GM12878 (cell line): Measurements from ENCODE around the gene COL15A1. TPM values are rescaled to one million over a fixed set of nuclear protein-coding genes. Genes with fewer than 3 reads are reported as not detected.

Experiments used
- ATAC-seq: fragments of 200-7000 bp; cut with Tn5 transposase; 3 replicates; pipeline ENCODE4 v1.9.1; 2020; ENCODE audit warnings: mild to moderate bottlenecking, moderate library complexity
- BruUV-seq: library from RNA; stranded (reverse); fragments of 400-500 nt; replicated peaks from 2 replicates; lab custom pipeline; 2021; lab: Mats Ljungman, UMichigan
- CTCF ChIA-PET: fragments of 300-600 bp; sonication (Branson Sonifier 250); formaldehyde crosslinking; extraction: SDS; loops from one replicate; lab custom pipeline; 2021; ENCODE audit warnings: inconsistent platforms; lab: Yijun Ruan, JAX
- POLR2A ChIA-PET: fragments of 350-600 bp; formaldehyde crosslinking; extraction: SDS; loops from one replicate; lab custom pipeline; 2021; ENCODE audit warnings: inconsistent platforms; lab: Charles Lee
- RAD21 ChIA-PET: fragments of 300-600 bp; sonication (Branson Sonifier 250); formaldehyde crosslinking; loops from one replicate; lab custom pipeline; 2023; ENCODE audit warnings: antibody characterized with exemption; ENCODE audit not compliant: unreplicated experiment; lab: Charles Lee
- SMC1A ChIA-PET: fragments of 300-600 bp; sonication (Branson Sonifier 250); formaldehyde crosslinking; loops from one replicate; lab custom pipeline; 2023; ENCODE audit not compliant: unreplicated experiment, uncharacterized antibody; lab: Charles Lee
- DNase-seq: peaks from one replicate; pipeline ENCODE4 v3.0.0-alpha.2; 2011; ENCODE audit warnings: low read depth, low spot score
- FAIRE-seq: peaks from 3 replicates; lab custom pipeline; 2011; peaks lifted over from hg19 to GRCh38; lab: Jason Lieb, UNC
- H2AFZ ChIP-seq: 2 replicates; pipeline ENCODE4 v1.6.0; 2011; ENCODE audit warnings: low read depth, low read length, control low read depth; ENCODE audit not compliant: control insufficient read depth
- H3K27ac ChIP-seq: 2 replicates; pipeline ENCODE4 v1.5.1; 2011; ENCODE audit warnings: control low read depth; ENCODE audit not compliant: control insufficient read depth, insufficient read depth
- H3K27me3 ChIP-seq, 2 experiments: replicated peaks in 1 of 2; 2 replicates each; pipeline versions ENCODE4 v1.6.0 to v1.6.1; 2011; ENCODE audit warnings: low read length in 1 of 2; ENCODE audit not compliant: control insufficient read depth in 2 of 2, insufficient read depth in 2 of 2
- H3K36me3 ChIP-seq, 2 experiments: 2 replicates each; pipeline ENCODE4 v1.5.1; 2011; ENCODE audit warnings: low read length in 1 of 2; ENCODE audit not compliant: control insufficient read depth in 2 of 2, insufficient read depth in 2 of 2
- H3K4me1 ChIP-seq: 2 replicates; pipeline ENCODE4 v1.6.1; 2011; ENCODE audit warnings: mild to moderate bottlenecking, low read length, moderate library complexity, mixed read lengths; ENCODE audit not compliant: control insufficient read depth, insufficient read depth
- H3K4me2 ChIP-seq: 2 replicates; pipeline ENCODE4 v1.6.0; 2011; ENCODE audit warnings: control low read depth; ENCODE audit not compliant: control insufficient read depth, insufficient read depth
- H3K4me3 ChIP-seq: fragments of 200-600 bp; sonication (generic); 2 replicates; pipeline ENCODE4 v1.5.1; 2016
- H3K79me2 ChIP-seq: 2 replicates; pipeline ENCODE4 v1.6.0; 2011; ENCODE audit warnings: low read length; ENCODE audit not compliant: control insufficient read depth, insufficient read depth
- H3K9ac ChIP-seq: 2 replicates; pipeline ENCODE4 v1.8.0; 2011; ENCODE audit warnings: low read length, control low read depth, mixed read lengths; ENCODE audit not compliant: control insufficient read depth, insufficient read depth
- H3K9me3 ChIP-seq: replicated peaks from 3 replicates; pipeline ENCODE4 v1.5.1; 2011; ENCODE audit warnings: mild to moderate bottlenecking, low read length; ENCODE audit not compliant: control insufficient read depth, insufficient read depth
- H4K20me1 ChIP-seq: 2 replicates; pipeline ENCODE4 v1.6.0; 2011; ENCODE audit not compliant: control insufficient read depth, insufficient read depth
- ATF7 ChIP-seq: fragments of 450-650 bp; IDR thresholded peaks from 2 replicates; pipeline ENCODE4 v1.6.1; 2016; ENCODE audit warnings: low read depth, mild to moderate bottlenecking
- CBFB ChIP-seq: IDR thresholded peaks from 2 replicates; pipeline ENCODE4 v1.6.1; 2016; ENCODE audit warnings: antibody characterized with exemption, low read depth
- DPF2 ChIP-seq: fragments of 450-650 bp; IDR thresholded peaks from 2 replicates; pipeline ENCODE4 v1.6.1; 2017; ENCODE audit warnings: mild to moderate bottlenecking
- E2F4 ChIP-seq: IDR thresholded peaks from 2 replicates; pipeline ENCODE4 v1.6.1; 2012; ENCODE audit warnings: low read depth, low read length, improper control_type of control experiment
- EED ChIP-seq: sonication (generic); IDR thresholded peaks from 2 replicates; pipeline ENCODE4 v1.6.1; 2016; ENCODE audit warnings: antibody characterized with exemption, low read depth
- EGR1 ChIP-seq, 2 experiments: IDR thresholded peaks; 1 replicate in 1 of 2; 2 replicates in 1 of 2; pipeline ENCODE4 v1.6.1; 2011 to 2012; ENCODE audit warnings: low read depth in 2 of 2, low read length in 2 of 2, borderline replicate concordance in 1 of 2, mild to moderate bottlenecking in 1 of 2, moderate library complexity in 1 of 2
- ETV6 ChIP-seq, 2 experiments: fragments of 450-650 bp in 1 of 2; IDR thresholded peaks in 1 of 2; conservative IDR thresholded peaks in 1 of 2; 2 replicates each; pipeline ENCODE4 v1.6.1; 2014; ENCODE audit warnings: antibody characterized with exemption in 1 of 2, borderline replicate concordance in 1 of 2, low read depth in 1 of 2, mild to moderate bottlenecking in 1 of 2, moderate library complexity in 1 of 2
- EZH2 ChIP-seq: IDR thresholded peaks from 2 replicates; pipeline ENCODE4 v1.6.1; 2012; ENCODE audit warnings: low read depth, mild to moderate bottlenecking, control low read depth, inconsistent platforms, low read length, borderline replicate concordance; ENCODE audit not compliant: control insufficient read depth
- IKZF1 ChIP-seq: fragments of 450-650 bp; conservative IDR thresholded peaks from 2 replicates; pipeline ENCODE4 v1.6.1; 2017; ENCODE audit warnings: antibody characterized with exemption, mild to moderate bottlenecking
- MEF2B ChIP-seq: fragments of 450-650 bp; IDR thresholded peaks from 2 replicates; pipeline ENCODE4 v1.6.1; 2018; ENCODE audit warnings: mild to moderate bottlenecking, moderate library complexity; ENCODE audit not compliant: partially characterized antibody, poor library complexity, severe bottlenecking
- MTA3 ChIP-seq: IDR thresholded peaks from 2 replicates; pipeline ENCODE4 v1.6.1; 2012; ENCODE audit warnings: low read length, inconsistent platforms, borderline replicate concordance
- MYB ChIP-seq: fragments of 150-350 bp; IDR thresholded peaks from 2 replicates; pipeline ENCODE4 v1.6.1; 2014; ENCODE audit warnings: mild to moderate bottlenecking, low read depth, low read length, borderline replicate concordance
- NR2F1 ChIP-seq: fragments of 450-650 bp; conservative IDR thresholded peaks from 2 replicates; pipeline ENCODE4 v1.6.1; 2017; ENCODE audit warnings: mild to moderate bottlenecking
- RAD51 ChIP-seq: fragments of 450-650 bp; IDR thresholded peaks from 2 replicates; pipeline ENCODE4 v1.6.1; 2016; ENCODE audit warnings: moderate library complexity, mild to moderate bottlenecking, inconsistent platforms
- RUNX3 ChIP-seq: IDR thresholded peaks from 2 replicates; pipeline ENCODE4 v1.6.1; 2012; ENCODE audit warnings: low read length, inconsistent platforms
- ZNF207 ChIP-seq: fragments of 450-650 bp; IDR thresholded peaks from 2 replicates; pipeline ENCODE4 v1.6.1; 2014; ENCODE audit warnings: antibody characterized with exemption, mild to moderate bottlenecking, borderline replicate concordance
- ZNF24 ChIP-seq: fragments of 450-650 bp; IDR thresholded peaks from 2 replicates; pipeline ENCODE4 v1.6.1; 2017; ENCODE audit warnings: antibody characterized with exemption, mild to moderate bottlenecking
- WGBS: methylation state at CpG from one replicate; pipeline ENCODE4 v1.1.6; 2016; ENCODE audit warnings: low lambda C conversion rate; ENCODE audit not compliant: insufficient replicate concordance, insufficient coverage; ENCODE audit errors: missing lambda C conversion rate; 5-methylcytosine and 5-hydroxymethylcytosine counted together
- in situ Hi-C: fragments of 300-500 bp; cut with MboI; formaldehyde crosslinking; loops from 9 replicates; pipeline ENCODE4 v1.14.3; 2018; ENCODE audit warnings: mixed read lengths
- intact Hi-C: fragments of 100-400 bp; cut with micrococcal nuclease; formaldehyde crosslinking; loops from one replicate; pipeline ENCODE4 v1.14.2; 2022; ENCODE audit not compliant: unreplicated experiment
- polyA plus RNA-seq, 11 experiments: library from polyadenylated mRNA; depleted of rRNA in 4 of 11; unstranded in 6 of 11; stranded (reverse) in 5 of 11; fragments of >200 nt; fragmentation: Nextera tagmentation in 4 of 11; fragmentation: Illumina TruSeq in 1 of 11; extraction: Ambion mirVana in 4 of 11; extraction: Trizol in 1 of 11; gene quantifications; 1 replicate in 1 of 11; 2 replicates in 10 of 11; pipeline versions ENCODE4 v1.2.1 to v1.2.3, GENCODE V29; 2011 to 2016; ENCODE audit warnings: inconsistent platforms in 2 of 11, missing spikeins in 2 of 11, low read depth in 1 of 11
- total RNA-seq, 4 experiments: library from RNA; depleted of rRNA in 3 of 4; stranded (reverse); fragments of >200 nt in 3 of 4; fragmentation: Illumina TruSeq in 1 of 4; extraction: Trizol in 1 of 4; gene quantifications; 2 replicates each; pipeline versions ENCODE4 v1.2.1 to v1.2.3, GENCODE V29; 2013 to 2021
- TF ChIP-seq, protein P1 (sequence below): fragments of 450-650 bp; formaldehyde crosslinking; IDR thresholded peaks from 2 replicates; pipeline ENCODE4 v1.4.0; 2022; ENCODE audit warnings: mild to moderate bottlenecking, moderate library complexity

Gene COL15A1
- total and polyA plus RNA-seq, 10 of the 15 experiments (the other 5 are each of a cell fraction or from before 2014, with no cell fraction given) = 0.01 to 0.28 (median 0.06) TPM; not detected in 2

DNA sequence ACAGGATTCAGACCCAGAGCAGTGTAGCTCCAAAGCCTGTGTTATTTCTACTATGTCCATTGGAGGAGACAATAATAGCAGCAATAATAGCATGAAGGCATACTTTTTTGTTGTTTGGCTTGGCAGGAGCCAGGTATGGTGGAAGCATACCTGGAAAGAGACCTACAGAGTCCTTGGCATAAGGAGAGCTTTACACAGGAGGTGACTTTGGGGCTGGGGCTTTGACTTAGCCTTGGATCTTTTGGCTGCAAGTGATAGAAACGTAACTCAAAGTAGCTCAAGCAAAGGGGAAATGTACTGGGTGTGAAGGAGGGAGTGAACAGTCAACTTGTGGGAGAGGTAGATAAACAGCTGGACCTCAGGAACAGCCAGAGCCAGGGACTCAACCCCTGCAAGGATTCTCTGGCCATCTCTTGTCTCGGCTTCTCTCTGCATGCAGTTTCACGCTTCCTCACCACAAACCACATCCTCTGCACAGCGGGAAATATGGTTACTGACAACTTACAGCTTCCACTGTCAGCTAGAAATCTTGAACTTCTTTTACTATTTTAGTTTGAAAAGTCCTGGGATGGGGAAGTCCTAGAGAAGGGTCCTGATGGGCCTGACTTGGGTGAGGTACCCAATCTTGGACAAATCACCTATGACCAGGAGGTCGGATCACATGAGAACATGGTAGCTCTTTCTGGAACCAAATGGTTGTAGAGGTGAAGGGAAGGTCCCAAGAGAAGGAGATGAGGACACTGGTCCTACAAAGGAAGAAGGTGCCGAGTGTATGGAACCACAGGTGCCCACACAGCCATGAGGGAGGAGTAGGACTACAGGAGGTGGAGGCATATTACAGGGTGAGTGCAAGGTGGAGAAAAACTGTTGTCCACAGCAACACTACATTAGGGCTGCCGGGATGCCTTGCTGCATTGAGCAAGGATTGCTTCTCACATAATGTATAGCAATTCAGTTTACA lies 114.2 kb downstream of the COL15A1 start:
- ATAC-seq (peak; percentile 88), FAIRE-seq (peak; percentile 71), DNase-seq (peak; percentile 64)
- ChIA-PET RAD21 (interaction anchor here (1.2 to 3.7 kb wide), 3 partner anchors 48 to 76 kb away, joined by 5 to 17 read pairs (median 12); partner anchors contain the start of gene TGFBR1), CTCF (interaction anchor here (0.7 to 1.9 kb wide), 8 partner anchors 17 to 81 kb away, joined by 3 to 6 read pairs (median 4); no protein-coding TSS in a partner anchor), SMC1A (interaction anchor here (0.8 to 3.1 kb wide), 12 partner anchors 24 to 83 kb away, joined by 3 to 24 read pairs (median 4); partner anchors contain the start of gene TGFBR1), POLR2A (interaction anchor here (0.6 to 2.2 kb wide), 3 partner anchors 46 to 165 kb away, joined by 3 to 8 read pairs (median 3); partner anchors contain the start of gene TGFBR1)
- peak overlapping the region; percentile 15; the same call in 1 of the 2 replicates for H3K27ac ChIP-seq
- under 1% methylated on average over 7 of the region's 7 CpGs for WGBS
- no peaks in the 10 kb centered on the region; the same call in 2 of the 3 replicates for H3K9me3 ChIP-seq
- intact Hi-C loops = loop anchor here (5.0 kb wide), 2 partner anchors 49 to 74 kb away; partner anchors contain the start of gene TGFBR1
- H3K4me3 ChIP-seq = peak overlapping the region; percentile 25; the same call in 1 of the 2 replicates
- no TSS peak for BruUV-seq
- no peaks in the 10 kb centered on the region for H3K79me2 ChIP-seq
- no peaks in the 10 kb centered on the region for H3K27me3 ChIP-seq
- no peaks in the 10 kb centered on the region for H3K36me3 ChIP-seq
- no peak overlapping the region for H2AFZ ChIP-seq
- peak overlapping the region; percentile 86 for H3K4me2 ChIP-seq
- no peaks in the 10 kb centered on the region for H4K20me1 ChIP-seq
- H3K4me1 ChIP-seq = peaks cover 27% of the 10 kb centered on the region
- no peak overlapping the region for H3K9ac ChIP-seq
- in situ Hi-C loops = no loop called here
- no peak for TF ChIP-seq RAD51
- no peak for TF ChIP-seq ZNF24
- TF ChIP-seq EGR1 (IDR thresholded peaks at IDR 0.05; ENCODE audit: borderline replicate concordance in 1 of 2, low read depth in 2 of 2, low read length in 2 of 2) = peak in 1 of 2 experiments; percentile 67; a peak in 2 of 3 replicates
- TF ChIP-seq NR2F1 = 0 out of 2 replicates have a peak, but pooled peaks have one; percentile 10
- peak; percentile 16 for TF ChIP-seq MEF2B
- peak; percentile 84 for TF ChIP-seq IKZF1
- peak; percentile 98 for TF ChIP-seq RUNX3
- TF ChIP-seq ZNF207 = no peak
- TF ChIP-seq DPF2 = peak; percentile 71
- TF ChIP-seq MTA3 = no peak
- peak; percentile 91 for TF ChIP-seq CBFB
- TF ChIP-seq MYB = no peak
- TF ChIP-seq E2F4 = 0 out of 2 replicates have a peak, but pooled peaks have one; percentile 48
- TF ChIP-seq, protein P1, sequence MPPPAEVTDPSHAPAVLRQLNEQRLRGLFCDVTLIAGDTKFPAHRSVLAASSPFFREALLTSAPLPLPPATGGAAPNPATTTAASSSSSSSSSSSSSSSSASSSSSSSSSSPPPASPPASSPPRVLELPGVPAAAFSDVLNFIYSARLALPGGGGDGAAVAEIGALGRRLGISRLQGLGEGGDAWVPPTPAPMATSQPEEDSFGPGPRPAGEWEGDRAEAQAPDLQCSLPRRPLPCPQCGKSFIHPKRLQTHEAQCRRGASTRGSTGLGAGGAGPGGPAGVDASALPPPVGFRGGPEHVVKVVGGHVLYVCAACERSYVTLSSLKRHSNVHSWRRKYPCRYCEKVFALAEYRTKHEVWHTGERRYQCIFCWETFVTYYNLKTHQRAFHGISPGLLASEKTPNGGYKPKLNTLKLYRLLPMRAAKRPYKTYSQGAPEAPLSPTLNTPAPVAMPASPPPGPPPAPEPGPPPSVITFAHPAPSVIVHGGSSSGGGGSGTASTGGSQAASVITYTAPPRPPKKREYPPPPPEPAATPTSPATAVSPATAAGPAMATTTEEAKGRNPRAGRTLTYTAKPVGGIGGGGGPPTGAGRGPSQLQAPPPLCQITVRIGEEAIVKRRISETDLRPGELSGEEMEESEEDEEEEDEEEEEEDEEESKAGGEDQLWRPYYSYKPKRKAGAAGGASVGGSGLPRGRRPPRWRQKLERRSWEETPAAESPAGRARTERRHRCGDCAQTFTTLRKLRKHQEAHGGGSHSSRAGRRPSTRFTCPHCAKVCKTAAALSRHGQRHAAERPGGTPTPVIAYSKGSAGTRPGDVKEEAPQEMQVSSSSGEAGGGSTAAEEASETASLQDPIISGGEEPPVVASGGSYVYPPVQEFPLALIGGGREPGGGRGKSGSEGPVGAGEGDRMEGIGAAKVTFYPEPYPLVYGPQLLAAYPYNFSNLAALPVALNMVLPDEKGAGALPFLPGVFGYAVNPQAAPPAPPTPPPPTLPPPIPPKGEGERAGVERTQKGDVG (CRISPR knock-in tag) = no peak
- TF ChIP-seq EED = peak; percentile 75
- TF ChIP-seq EZH2 = no peak
- peak in 1 of 2 experiments; percentile 99; a peak in 2 of 4 replicates for TF ChIP-seq ETV6 (conservative IDR thresholded peaks at IDR 0.05 in 1 of 2, IDR thresholded peaks at IDR 0.05 in 1 of 2; ENCODE audit: borderline replicate concordance in 1 of 2, low read depth in 1 of 2)
- peak; percentile 18; the same call in 1 of the 2 replicates for TF ChIP-seq ATF7
